GM04503 (cell line): ENCODE results near the gene CFL1.
"Not testable (repeated sequence)": the region's sequence is repeated elsewhere in the genome, so short reads cannot be mapped to it uniquely, and the experiment has no call there.

Experiments
- DNase-seq: peaks from one replicate; pipeline ENCODE4 v3.0.0-alpha.2; 2012; ENCODE audit warnings: low read depth

Gene CFL1

DNA sequence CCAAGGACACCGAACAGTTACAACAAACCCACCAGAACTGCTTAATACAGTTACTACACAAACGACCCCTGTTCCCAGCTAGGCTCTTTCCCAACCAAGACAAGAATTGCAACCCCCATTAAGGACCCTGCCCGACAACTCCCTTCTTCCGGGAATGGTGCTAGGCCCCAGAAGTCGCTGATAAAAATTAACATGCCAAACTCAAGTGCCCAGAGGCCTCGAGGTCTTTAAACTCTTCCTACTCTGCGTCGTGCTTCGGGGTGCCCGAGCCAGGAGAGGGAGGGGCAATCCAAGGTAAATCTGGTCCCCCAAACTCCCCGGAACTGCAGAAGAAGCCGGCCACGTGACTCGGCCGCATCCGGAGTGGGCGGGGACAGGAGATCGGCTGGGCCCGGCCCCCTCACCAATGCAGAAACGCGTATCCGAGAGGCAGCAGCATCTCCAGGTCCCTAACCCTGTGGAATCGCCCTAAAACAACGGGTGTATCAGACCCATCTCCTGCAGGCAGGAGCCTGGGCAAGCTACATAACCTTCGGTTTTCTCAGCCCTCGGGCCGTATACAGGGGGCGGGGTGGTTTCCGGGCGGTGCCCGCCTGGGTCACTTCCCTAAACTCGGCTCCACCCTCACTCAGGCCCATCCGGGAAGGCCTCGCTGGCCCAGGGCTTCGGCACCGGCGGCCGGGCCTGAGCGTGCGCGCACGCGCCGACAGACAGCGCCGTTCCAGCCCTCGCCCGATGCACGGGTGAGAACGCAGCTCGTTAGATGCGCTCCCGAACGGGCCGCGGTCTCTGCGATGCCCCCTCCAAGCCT, 1.1 kb downstream of the CFL1 start:
- no peak for DNase-seq

DNA sequence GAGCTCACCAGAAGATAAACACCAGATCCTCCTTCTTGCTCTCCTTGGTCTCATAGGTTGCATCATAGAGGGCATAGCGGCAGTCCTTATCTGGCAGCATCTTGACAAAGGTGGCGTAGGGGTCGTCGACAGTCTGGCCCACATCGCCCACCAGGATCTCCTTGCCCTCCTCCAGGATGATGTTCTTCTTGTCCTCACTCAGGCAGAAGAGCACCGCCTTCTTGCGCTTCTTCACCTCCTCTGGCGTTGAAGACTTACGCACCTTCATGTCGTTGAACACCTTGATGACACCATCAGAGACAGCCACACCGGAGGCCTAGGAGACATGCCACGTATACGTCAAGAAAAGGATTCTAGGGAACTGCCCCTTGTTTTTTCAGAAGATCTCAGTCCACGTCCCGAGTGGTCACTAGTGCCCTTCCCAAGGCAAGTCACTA, 2.0 kb downstream of the CFL1 start:
- DNase-seq: no peak

DNA sequence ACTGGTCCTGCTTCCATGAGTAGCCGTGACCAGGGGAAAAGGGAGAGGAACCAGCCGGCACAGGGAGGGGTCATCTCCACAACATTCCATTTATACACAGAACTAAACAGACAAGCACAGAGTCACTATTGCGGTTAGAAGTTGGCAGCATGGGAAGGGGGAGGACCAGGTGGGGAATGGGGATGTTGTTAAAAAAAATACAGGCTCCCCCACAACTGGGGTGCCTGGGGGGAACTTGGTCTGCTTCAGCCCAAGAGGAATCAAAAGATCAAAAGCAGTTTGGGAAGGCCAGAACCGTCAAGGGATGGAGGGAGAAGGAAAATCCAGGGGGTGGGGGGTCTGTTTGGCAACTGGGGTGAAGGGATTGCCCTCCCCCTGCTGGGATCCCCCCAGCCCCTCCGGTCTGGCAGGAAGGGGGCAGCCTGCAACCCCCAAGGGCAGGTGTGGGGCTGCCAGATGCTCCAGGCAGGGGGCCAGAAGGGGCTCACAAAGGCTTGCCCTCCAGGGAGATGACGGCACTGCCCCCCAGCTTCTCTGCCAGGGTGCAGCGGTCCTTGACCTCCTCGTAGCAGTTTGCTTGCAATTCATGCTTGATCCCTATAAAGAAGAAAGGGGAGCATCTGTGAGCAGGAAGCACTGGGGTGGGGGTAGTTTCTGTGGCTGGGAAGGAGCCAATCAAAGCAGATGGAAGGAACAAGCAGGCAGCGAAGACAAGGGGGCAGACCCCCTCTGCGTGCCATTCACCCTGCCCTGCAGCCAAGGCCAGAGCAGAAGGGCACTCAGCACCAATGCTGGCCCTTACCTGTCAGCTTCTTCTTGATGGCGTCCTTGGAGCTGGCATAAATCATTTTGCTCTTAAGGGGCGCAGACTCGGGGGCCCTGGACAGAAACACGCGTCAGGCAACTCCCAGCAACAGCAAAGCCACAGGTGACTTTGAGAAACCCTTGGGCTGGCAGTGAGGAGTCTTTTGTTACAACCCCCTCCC, 2.8 kb downstream of the CFL1 start:
- DNase-seq: no peak

DNA sequence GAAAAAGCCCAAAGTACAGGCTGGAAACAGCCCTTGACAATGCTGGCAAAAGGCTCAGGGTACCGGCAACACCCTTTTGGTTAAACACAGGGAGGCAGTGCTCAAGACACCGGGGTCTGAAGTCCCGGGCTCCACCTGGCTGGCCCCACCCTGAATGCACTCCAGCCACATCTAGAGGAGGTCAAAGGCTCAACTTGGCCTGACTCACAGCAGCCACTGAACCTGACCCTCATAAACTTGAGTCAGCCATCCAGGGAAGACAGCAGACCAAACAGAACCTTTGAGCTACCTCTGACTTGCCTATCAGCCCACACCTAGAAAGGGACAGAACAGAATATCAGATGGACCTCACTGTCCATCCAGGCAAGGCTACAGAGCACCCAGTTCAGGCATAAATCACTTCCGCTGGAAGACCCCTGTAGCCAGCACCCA, 3.8 kb downstream of the CFL1 start:
- no peak for DNase-seq

DNA sequence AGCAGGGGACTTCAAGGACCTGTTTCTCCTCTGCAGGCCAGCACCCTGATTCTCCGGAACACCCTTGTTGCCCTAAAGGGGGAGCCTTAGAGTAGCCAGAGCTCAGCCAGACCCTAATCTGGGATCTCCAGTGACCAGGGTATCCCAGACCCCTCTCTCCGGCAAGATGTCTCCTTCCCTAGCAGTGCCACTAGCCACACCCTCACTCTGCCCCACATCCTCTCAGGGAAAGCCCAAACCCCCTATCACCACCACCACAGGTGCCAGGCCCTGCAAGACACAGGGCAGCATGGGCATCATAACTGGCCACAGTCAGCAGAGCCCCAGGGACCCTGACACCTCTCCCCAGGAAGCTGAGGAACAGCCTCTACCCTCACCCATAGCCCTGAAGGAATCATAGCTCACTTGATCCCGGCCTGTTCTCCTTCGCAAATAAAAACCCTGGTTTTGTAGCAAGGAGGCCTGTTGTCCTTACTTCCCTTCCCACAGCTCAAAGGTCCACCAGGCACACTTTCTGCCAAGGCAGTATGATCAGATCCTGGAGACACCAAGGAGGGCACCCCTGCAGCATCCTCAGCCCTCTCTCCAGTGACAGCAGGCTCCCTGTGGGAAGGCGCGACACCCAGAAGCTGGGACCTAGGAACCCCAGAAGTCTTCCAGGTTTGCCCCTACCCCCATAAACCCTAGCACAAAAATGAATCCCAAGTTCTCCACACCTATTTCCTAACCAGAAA, 4.6 kb downstream of the CFL1 start:
- no peak for DNase-seq

DNA sequence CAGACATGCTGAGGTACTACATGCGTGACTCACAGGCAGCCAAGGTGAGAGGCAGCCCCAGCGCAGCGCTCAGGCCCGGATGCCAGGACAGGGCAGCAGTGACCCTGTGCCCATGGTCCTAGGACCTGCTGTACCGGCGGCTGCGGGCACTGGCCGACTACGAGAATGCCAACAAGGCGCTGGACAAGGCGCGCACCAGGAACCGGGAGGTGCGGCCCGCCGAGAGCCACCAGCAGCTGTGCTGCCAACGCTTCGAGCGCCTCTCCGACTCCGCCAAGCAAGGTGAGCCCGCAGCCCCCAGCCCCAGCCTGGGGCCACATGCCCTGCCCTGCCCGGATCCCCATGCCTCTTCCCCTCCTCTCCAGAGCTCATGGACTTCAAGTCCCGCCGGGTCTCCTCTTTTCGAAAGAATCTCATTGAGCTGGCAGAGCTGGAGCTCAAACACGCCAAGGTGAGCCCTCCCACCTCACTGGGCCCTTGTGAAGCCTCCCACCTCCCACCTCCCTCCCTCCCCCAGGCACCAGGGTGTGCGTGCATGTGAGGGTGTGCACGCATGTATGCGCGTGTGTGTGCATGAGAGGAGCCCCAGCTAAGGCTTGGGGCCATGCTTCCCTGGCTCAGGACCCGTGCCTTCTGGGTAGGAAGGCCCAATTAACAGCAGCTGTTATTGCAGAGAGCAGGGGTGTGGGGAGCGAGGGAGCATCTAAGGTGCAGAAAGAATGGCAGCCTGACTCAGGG, 5.3 kb downstream of the CFL1 start:
- no peak for DNase-seq

DNA sequence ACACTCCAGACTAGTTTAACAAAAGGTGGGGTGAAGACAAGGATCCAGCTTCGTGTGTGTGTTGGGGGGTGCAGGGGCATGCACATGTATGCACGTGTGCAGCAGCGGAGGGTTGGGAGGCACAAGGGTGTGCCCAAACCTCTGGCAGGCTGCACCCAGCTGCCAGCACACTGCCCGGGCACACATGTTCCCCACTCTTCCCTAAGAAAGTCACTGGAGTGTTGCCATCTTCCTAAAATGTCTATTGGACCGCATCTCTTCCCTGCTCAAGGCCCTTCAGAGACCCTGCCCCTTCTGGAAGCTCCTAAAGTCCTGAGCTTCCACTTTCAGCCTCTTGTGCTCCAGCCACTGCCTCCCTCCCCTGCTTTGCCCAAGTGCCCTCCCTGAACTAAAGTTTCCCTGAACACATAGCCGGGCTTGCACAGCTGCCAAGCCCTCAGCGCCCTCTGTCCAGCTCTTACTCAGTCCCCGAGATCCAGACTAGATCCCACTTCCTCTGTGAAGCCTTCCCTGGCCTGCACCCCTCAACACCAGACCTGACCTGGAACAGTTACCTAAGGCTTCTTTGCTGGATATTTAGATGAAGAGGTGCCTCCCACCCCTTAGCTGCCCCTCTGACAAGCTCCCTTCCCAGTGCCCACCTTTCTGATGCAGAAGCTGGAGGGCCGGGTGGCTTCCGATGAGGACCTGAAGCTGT, 6.0 kb downstream of the CFL1 start:
- DNase-seq: no peak

DNA sequence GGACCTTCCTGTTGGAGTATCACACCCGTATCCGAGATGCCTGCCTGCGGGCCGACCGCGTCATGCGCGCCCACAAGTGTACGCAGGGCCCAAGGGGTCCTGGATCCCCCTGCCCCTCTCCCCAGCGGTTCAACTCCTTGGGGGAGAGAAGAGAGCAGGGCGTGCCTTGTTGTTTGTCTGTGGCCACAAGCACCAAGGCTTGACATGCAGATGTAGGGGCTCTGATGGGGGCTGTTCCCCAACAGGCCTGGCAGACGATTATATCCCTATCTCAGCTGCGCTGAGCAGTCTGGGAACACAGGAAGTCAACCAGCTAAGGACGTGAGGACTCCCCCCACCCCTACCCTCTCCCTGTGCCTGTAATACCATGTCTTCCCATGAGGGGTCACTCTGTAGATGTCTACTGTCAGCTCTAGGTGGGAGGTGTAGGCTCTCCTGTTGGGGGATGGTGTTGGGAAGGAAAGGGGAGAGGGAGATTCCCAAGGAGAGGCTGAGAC, 6.8 kb downstream of the CFL1 start:
- DNase-seq: no peak

DNA sequence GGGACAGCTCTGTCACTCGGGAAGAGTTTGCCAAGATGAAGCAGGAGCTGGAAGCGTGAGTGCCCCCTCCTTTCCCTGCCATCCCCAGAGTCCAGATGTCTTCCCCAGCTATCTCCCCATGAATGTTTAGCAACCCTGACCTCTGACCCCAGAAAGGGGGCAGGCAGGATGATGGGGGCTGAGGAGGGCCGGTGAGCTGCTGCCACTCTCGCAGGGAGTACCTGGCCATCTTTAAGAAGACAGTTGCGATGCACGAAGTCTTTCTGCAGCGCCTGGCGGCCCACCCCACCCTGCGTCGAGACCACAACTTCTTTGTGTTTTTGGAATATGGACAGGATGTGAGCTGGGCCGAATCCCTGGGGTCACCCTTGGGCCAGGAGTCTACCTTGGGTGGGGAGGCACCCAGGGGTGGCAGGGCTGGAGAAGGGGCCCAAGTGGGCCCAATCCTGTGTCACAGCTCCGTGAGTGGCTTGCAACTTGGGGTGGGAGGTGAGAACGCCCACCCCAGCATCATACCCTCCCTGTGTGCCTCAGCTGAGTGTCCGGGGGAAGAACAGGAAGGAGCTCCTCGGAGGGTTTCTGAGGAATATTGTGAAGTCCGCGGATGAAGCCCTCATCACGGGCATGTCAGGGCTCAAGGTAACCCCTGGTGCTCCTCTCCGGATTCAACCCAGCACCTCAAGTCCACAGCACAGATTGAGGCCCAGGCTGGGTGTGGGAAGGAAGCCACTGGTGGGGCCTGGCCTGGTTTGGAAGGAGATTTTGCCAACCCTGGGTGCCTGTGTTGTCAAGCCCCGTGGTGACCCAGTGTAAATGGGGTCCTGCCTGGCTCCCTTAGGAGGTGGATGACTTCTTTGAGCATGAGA, 7.5 kb downstream of the CFL1 start:
- DNase-seq: no peak

DNA sequence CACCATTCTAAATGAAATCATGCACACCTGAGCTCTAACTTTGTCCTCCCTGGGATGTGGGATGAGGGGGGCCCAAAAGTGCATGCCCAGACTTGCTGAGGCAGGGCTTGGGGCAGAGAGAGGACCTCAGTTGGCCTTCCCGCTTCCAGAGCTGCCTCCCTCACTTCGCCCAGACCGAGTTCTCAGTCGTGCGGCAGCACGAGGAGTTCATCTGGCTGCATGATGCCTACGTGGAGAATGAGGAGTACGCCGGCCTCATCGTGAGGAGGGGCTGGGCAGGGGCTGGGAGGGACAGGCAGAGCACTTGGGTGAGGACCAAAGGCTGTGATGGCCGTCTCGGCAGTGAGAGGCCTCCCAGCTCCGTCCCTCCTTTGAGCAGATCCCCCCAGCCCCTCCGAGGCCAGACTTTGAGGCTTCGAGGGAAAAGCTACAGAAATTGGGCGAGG, 8.2 kb downstream of the CFL1 start:
- no peak for DNase-seq

DNA sequence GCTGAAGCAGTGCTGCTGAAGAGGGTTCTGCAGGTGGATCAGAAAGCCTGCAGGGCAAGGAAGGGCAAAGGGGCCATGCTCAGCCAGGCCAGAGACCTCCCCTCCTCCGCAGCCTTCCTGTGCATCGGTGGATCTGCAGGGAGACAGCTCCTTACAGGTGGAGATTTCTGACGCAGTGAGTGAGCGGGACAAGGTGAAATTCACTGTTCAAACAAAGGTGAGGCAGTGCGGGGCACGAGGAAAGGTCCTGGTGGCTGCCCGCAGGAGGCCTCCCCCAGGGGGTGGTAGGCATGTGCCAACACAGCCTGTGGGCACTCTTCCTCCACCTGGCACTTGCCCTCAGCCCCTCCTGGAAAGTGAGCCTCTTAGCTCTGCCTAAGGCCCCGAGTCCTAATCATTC, 8.6 kb downstream of the CFL1 start:
- DNase-seq: no peak

DNA sequence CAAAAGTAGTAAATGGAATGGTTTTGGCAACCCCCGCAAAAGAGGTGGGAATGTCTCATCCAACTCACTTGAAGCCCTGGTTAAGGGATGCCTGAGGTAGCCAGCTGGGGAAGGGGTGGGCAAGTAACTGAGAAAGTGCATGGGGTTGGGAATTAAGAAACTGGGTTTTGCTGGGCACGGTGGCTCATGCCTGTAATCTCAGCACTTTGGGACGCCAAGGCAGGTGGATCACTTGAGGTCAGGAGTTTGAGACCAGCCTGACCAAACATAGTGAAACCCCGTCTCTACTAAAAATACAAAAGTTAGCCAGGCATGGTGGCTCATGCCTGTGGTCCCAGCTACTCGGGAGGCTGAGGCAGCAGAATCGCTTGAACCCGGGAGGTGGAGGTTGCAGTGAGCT, 9.3 kb downstream of the CFL1 start:
- not testable (repeated sequence) for DNase-seq

DNA sequence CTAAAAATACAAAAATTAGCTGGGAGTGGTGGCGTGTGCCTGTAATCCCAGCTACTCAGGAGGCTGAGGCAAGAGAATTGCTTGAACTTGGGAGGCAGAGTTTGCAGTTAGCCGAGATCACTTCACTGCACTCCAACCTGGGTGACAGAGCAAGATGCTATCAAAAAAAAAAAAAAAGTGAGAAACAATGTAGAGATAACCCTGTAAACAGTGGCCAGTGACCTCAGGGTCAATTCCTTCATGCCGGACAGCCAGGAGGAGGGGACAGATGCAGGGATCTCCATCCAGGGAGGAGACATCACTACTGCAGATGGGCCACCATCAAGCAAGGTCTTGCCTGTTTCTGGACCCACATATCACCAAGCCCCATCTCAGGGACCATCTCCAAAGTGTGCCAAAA, 10.2 kb downstream of the CFL1 start:
- no peak for DNase-seq

DNA sequence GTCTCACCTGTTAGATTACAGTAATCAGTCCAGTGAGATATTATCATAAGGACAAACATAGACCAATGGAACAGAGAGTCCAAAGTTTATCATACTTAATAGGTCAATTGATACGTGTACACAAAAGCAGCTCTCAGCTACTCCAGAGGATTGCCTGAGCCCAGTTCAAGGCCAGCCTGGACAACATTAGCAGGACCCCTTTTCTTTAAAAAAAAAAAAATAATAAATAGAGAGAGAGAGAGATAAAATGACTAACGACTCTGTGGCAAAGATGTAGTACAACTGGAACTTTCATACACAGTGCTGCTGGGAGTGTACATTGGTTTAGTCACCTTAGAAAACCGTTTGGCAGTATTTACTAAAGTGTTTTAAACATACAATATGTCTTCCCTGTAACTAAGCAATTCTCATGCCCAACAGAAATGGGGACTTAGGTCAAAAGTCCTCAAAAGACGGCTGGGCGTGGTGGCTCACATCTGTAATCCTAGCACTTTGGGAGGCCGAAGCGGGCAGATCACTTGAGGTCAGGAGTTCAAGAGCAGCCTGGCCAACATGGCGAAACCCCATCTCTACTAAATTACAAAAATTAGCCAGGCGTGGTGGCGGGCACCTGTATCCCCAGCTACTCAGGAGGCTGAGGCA, 13.6 kb downstream of the CFL1 start:
- no peak for DNase-seq

DNA sequence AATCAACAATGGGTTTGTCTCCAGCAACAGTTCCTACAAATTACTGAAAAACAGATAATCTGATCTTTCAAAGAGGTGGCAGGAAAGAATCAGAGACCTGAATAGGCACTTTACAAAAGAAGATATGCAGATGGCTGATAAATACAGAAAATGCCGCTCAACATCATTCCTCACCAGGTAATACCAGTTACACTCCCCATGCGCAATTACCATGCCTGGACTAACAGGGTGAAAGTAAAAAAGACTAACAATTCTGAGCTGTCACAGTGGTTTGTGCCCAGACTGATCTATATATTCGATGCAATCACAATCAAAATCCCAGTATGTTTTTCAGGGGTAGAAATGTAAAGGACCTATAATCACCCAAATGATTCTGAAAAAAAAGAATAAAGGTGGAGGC, 14.2 kb downstream of the CFL1 start:
- DNase-seq: no peak

DNA sequence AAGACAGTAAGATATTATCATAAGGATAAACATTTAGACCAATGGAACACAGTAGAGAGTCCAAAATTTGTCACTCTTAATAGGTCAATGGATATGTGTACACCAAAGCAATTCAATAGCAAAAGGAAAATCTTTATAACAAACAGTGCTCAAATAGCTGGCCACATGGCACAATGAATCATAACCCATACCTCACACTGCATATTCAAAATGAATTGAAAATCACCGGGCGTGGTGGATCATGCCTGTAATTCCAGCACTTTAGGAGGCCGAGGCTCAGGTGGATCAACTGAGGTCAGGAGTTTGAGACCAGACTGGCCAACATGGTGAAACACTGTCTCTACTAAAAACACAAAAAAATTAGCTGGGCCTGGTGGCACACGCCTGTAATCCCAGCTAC, 15.8 kb downstream of the CFL1 start:
- DNase-seq: no peak

DNA sequence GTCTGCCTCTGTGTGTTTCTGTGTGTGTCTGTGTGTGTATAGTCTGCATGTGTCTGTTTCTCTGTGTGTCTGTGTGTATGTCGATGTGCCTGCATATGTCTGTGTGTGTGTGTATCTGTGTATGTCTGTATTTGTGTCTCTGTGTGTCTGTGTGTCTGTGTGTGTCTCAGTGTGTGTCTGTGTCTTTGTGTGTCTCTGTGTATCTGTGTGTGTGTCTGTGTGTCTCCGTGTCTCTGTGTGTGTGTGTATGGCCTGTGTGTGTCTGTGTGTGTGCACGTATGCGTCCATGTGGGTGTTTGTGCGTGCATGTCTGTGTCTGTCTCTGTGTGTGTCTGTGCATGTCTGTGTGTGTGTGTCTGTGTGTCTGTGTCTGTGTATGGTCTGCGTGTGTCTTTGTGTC, 23.8 kb downstream of the CFL1 start:
- no peak for DNase-seq

DNA sequence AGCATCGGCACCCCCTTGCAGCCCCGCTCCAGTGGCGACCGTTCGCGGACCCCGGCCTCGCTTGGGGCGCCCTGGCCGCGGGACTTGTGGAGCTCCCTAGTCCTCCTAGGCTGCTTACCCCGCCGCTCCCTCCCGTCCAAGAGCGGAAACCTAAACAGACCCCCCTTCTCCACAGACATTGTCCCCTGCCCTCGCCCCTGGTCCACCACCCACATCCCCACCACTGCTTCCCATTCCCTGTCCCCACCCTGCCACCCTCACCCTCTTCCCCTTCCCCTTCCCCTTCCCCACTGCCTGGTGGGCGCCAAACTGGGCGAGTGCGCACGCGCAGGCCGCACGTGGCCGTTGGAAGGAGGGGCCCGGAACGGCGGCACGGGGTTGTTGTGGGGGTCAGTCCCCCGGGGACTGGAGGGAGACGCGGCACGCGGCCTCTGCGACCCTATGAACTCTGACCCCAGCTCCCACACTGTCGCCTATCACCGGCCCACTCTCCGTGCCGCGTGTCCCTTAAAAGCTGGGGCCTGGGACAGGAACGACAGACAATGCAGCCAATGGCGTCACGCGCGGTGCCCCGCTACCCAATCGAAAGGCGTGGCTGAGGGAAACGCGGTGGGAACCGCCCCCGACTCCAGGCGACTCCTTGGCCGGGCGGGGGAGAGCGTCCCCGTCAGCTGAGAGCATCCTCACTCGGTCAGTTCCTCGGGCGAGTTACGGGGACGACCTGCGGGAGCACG, 24.5 kb downstream of the CFL1 start, which contains the start of gene SNX32:
TSS of gene SNX32 (plus strand) at position 667 of the 734 bp plus-strand sequence. CDS start 103 bp downstream, outside the sequence.
- peak; percentile 37 for DNase-seq
